IPS-18c (cell line): ENCODE data around the gene SMCHD1.
"Not testable (repeated sequence)": the region's sequence is repeated elsewhere in the genome, so short reads cannot be mapped to it uniquely, and the experiment has no call there.

Source experiments
- H3K4me3 ChIP-seq: 2 replicates; pipeline ENCODE4 v1.7.0; 2013; ENCODE audit warnings: low read depth, mild to moderate bottlenecking, low read length, moderate library complexity; ENCODE audit not compliant: insufficient read depth
- H3K9me3 ChIP-seq: one replicate; pipeline ENCODE4 v1.6.1; 2013; ENCODE audit warnings: mild to moderate bottlenecking, low read length, moderate library complexity; ENCODE audit not compliant: control insufficient read depth, insufficient read depth

SMCHD1 gene

DNA sequence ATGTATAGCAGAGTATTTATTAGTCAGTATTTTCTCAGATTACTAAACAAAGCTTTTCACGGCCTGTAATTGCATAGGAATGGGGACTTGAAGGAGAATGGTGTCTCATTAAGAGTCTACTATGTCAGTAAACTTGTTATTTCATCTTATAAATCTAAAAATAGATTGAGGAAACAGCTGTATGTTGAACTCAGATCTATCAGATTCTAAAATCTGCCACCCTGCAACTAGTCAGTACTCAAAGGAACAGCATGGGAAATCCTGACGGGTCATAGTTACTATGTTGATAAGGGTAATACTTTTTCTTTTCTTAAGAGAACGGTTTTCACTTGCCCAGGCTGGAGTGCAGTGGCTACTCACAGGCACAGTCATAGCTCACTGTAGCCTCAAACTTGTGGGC, 121.1 kb downstream of the SMCHD1 start:
- Histone ChIP-seq H3K9me3 (no peaks in the 10 kb centered on the region), H3K4me3 (no peak overlapping the region)

DNA sequence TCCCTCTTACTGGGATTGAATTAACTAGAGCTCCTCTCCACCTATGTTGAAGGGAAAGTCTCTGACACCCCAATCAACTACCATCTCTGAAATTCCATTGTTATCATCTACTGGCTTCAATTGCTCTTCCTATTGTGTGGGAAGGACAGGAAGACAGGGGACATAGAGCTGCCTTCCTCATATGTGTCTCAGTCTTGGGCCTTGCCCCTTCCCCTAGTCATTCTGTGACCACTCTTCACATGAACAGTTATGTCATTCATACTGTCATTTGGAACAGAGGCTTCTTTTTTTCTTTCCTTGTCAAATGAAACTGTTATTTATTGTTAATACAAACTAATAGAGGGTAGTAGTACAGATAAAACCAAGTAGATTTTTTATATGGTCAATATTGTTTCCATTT, 121.7 kb downstream of the SMCHD1 start:
- no peaks in the 10 kb centered on the region for H3K9me3 ChIP-seq
- H3K4me3 ChIP-seq: no peak overlapping the region

DNA sequence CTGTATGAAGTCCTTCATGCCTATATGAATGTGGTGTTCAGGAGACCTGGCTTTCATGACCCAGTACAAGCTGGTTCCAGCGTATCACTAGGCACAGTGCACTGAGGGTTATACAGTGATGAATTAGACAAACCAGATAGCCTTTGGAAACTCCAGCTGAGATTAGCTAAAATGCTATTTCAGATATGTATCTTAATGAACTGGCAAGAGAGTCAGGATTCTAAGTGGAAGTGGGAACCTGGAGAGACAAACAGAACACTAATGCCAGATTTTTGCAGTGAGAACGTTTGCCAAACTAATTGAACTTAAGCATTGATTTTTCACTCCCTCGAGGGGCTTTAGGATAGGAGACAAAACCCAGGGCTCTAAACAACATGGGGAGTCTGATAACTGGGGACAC, 125.2 kb downstream of the SMCHD1 start:
- H3K9me3 ChIP-seq: no peaks in the 10 kb centered on the region
- H3K4me3 ChIP-seq: no peak overlapping the region

DNA sequence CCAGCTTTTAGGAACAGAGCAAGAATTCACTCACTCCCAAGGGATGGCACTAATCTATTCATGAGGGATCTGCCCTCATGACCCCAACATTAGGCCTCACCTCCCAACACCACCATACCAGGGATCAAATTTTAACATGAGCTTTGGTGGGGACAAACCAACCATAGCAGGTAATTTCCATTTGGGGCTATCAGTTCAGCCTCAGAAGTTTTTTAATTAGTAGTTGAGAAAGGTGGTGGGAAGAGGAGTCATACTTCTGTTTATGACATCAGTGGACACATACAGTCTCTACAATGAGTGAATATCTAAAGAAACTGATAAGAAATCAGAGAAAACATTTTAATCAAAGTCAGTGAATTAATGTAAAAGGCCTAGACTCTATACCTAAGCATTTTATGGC, 131.7 kb downstream of the SMCHD1 start:
- H3K9me3 ChIP-seq: no peaks in the 10 kb centered on the region
- no peak overlapping the region for H3K4me3 ChIP-seq

DNA sequence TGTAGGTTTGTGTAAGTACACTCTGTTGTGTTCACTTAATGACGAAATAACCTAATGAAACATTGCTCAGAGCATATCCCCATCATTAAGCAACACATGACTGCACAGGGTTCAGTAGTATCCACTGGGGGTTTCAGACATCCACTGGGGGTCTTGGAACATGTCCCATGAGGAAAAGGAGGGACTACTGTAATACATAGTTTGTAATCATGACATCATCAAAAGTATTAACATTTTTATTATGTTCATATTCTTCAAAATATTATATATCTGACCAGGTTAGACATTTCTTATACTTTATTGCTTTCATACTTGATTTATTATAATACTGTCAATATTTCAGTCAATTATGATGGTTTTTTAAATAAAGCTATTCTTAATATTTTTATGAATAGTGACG, 136.9 kb downstream of the SMCHD1 start:
- no peak overlapping the region for H3K4me3 ChIP-seq
- H3K9me3 ChIP-seq: no peaks in the 10 kb centered on the region

DNA sequence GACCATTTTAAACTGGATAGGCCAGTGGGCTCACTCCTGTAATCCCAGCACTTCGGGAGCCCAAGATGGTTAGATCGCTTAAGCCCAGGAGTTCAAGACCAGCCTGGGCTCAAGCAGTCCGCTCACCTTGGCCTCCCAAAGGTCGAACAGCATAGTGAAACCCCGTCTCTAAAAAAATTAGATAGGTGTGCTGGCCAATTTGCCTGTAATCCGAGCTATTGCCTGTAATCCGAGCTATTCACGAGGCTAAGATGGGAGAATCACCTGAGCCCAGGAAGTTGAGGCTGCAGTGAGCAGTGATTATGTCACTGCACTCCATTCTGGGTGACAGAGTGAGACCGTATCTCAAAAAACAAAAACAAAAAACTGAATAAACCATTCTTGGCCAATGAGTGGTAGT, 138.6 kb downstream of the SMCHD1 start:
- H3K4me3 ChIP-seq: no peak overlapping the region

DNA sequence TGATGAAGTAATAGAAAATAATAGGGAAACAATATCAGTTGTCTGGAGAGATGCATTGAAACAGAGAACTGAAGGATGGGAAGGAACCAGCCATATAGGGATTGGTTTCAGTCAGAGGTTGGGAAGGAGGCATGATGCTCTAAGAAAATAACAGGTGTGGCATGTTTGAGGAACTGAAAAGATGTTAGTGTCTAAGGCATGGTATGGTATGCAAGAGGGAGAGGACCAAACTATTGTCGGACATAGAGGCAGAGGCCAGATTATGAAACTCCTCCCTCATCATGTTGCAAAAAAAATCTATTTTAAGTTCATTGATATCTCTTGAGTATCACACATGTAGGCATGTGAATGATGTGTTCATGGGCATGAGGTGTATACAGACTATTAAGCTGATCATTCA, 142.4 kb downstream of the SMCHD1 start:
- no peak overlapping the region for H3K4me3 ChIP-seq
- H3K9me3 ChIP-seq: no peaks in the 10 kb centered on the region

More for the DNA sequence above, 138.6 kb downstream of the SMCHD1 start:
- no peaks in the 10 kb centered on the region for H3K9me3 ChIP-seq

DNA sequence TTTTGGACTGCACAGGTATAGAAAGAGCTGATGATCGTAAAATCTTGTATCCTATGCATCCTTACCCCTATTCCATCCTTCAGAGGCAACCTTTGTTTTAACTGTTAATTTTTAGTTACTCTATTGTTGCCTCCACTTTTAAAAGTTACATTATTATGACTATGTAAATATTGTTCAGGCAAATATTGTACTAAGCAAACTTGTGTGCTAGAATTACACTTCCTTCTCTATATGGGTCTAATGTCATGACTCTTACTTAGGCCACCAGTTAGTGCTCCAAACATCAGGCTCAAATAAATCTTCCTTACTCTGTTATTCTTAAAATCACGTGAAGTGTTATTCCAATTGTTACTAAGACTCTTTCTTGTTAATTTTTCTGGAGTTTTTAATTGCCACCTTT, 143.8 kb downstream of the SMCHD1 start:
- H3K9me3 ChIP-seq: no peaks in the 10 kb centered on the region
- no peak overlapping the region for H3K4me3 ChIP-seq

DNA sequence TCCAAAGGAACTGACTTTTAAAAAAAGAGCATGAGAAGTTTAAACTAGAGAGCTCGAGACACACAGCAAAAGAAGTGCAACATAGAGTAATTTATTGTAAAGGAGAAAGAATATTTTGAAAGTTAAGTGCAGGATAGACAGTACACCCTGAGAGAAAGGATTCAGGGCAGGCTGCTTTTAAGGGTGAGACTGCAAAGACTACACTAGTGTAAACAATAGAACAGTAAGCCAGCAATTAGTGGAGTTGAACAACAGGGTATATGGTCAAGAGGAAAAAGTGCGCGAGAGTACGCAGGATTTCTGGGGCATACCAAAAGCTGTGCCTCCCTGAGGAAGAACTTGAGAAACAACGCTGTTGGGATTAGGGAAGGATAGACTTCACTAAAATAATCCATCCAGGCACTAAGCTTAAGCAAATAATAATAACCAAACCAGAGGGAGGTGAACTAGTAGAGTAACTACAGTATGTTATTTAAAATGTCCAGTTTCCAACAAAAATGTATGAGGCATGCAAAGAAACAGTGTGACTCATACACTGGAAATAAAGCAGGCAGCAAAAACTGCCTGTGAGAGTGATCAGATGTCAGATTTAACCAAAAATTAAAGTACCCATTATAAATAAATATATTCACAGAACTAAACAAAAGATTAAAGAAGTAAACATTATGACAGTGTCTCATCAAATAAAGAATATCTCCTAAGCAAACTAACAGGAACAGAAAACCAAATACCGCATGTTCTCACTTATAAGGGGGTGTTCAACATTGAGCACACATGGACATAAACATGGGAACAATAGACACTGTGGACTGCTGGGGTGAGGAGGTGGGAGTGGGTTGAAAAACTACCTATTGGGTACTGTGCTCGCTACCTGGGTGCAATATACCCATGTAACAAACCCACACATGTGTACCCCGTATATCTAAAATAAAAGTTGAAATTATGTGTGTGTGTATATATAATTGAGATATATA, 150.7 kb downstream of the SMCHD1 start:
- Histone ChIP-seq H3K9me3 (no peaks in the 10 kb centered on the region), H3K4me3 (no peak overlapping the region)

DNA sequence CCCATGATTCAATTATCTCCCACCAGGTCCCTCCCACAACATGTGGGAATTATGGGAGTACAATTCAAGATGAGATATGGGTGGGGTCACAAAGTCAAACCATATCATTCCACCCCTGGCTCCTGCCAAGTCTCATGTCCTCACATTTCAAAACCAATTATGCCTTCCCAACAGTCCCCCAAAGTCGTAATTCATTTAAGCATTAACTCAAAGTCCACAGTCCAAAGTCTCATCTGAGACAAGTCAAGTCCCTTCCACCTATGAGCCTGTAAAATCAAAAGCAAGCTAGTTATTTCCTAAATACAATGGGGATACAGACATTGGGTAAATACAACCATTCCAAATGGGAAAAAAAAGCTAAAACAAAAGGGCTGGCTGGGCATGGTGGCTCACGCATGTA, 153.1 kb downstream of the SMCHD1 start:
- H3K4me3 ChIP-seq, H3K9me3 ChIP-seq: not testable (repeated sequence)

DNA sequence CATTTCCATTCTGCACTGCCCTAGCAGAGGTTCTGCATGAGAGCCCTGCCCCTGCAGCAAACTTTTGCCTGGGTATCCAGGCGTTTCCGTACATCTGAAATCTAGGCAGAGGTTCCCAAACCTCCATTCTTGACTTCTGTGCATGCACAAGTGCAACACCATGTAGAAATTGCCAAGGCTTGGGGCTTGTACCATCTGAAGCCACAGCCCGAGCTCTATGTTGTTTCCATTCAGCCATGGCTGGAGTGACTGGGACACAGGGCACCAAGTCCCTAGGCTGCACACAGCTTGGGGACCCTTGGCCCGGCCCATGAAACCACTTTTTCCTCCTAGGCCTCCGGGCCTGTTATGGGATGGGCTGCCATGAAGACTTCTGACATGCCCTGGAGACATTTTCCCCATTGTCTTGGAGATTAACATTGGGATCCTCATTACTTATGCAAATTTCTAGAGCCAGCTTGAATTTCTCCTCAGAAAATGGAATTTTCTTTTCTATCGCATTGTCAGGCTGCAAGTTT, 154.2 kb downstream of the SMCHD1 start:
- not testable (repeated sequence) for H3K9me3 ChIP-seq, H3K4me3 ChIP-seq

DNA sequence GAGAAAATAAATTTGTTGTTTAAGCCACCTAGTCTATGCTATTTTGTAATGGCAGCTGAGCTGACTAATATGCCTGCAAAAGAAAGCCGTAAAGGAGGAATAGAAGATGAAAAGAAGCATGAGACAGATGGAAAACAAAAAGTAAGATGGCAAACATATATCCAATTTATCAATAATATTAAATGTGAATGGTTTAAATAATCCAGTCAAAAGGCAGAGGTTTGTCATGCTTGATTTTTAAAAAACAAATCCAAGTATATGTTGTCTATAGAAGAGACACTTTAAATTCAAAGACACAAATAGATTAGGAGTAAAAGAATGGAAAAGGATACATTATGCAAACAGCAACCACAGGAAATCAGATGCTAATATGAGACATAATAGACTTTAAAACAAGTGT, 155.9 kb downstream of the SMCHD1 start:
- Histone ChIP-seq H3K4me3 (no peak overlapping the region), H3K9me3 (no peaks in the 10 kb centered on the region)

DNA sequence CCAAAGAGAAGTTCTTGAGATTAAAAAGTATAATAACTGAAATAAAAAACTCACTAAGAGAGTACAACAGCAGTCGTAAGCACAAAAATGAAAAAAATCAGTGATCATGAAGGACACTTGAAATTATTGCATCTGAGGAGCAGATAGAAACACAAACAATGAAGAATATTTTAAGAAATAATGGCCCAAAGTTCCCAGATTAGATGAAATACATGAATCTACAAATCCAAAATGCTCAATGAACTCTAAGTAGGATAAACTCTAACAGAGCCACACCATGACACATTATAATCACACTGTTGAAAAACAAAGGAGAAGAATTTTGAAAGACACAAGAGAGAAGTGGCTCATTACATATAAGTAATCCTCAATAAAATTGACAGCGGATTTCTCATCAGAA, 159.4 kb downstream of the SMCHD1 start:
- Histone ChIP-seq H3K9me3 (no peaks in the 10 kb centered on the region), H3K4me3 (no peak overlapping the region)

DNA sequence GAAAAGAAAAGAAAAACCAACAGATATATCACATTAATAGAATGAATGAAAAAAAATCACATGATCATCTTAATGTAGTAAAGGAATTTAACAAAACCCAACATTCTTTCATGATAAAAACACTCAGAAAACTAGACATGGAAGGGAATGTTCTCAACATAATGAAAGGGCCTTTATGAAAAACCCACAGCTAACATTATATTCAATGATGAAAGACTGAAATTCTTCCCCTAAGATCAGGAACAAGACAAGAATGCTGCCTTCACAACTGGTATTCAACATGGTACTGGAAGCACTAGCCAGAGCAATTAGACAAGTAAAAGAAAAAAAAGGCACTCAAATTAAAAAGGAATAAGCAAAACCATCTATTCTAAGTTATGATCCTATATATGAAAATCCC, 162.8 kb downstream of the SMCHD1 start:
- Histone ChIP-seq H3K4me3 (no peak overlapping the region), H3K9me3 (no peaks in the 10 kb centered on the region)

DNA sequence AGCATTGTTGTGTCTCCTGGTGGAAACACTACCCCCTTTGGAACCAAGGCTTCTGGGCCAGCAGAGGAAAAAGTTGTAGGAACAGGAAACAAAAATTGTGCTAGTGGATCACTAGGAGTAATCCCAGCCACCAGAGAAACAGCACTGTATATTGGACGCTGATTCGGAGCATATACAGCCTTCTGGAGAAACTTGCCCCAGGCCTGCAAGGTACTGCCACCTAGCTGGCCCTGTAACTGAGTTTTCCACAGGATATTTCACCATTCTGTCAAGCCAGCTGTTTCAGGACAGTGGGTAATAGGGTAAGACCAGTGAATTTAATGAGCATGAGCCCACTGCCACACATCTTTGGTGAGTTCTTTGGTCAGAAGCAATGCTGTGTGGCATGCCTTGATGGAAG, 166.2 kb downstream of the SMCHD1 start:
- no peak overlapping the region for H3K4me3 ChIP-seq

DNA sequence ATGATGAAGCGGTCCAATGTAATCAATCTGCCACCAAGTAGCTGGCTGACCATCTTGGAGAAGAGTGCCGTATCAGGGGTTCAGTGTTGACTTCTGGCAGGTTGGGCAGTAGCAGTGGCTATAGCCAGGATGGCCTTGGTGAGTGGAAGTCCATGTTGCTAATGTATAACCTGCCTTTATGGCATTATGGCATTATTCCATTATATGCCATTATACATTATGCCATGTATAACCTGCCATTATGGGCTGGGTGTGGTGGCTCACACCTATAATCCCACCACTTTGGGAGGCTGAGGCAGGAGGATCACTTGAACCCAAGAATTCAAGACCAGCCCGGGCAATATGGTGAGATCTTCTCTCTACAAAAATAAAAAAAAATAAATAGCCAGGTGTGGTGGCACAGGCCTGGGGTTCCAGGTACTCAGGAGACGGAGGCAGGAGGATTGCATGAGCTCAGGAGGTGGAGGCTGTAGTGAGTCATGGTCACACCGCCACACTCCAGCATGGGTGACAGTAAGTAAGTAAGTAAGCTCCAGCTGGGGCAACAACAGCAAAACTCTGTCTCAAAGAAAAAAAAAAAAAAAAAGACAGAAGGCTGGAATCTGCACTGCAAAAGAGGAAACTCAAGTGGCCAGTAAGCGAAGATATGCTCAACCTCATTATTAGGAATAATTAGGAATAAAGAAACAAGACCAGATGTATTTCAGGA, 166.8 kb downstream of the SMCHD1 start:
- H3K9me3 ChIP-seq: peaks cover 3% of the 10 kb centered on the region

More for the DNA sequence above, 166.2 kb downstream of the SMCHD1 start:
- peaks cover 3% of the 10 kb centered on the region for H3K9me3 ChIP-seq

DNA sequence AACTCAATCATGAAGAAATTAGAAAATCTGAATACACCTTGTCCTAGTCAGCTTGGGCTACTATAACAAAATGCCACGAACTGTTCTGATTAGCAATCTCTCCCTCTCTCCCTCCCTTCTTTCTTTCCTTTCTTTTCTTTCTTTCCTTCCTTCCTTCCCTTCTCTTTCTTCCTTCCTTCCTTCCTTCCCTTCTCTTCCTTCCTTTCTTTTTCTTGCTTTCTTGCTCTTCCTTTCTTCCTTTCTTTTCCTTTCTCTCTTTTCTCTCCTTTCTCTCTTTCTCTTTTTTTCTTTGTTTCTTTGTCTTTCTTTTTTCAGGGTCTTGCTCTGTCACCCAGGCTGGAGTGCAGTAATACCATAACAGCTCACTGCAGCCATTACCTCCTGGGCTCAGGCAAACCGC, 167.7 kb downstream of the SMCHD1 start:
- peaks cover 3% of the 10 kb centered on the region for H3K9me3 ChIP-seq
- H3K4me3 ChIP-seq: no peak overlapping the region

More for the DNA sequence above, 166.8 kb downstream of the SMCHD1 start:
- no peak overlapping the region for H3K4me3 ChIP-seq

DNA sequence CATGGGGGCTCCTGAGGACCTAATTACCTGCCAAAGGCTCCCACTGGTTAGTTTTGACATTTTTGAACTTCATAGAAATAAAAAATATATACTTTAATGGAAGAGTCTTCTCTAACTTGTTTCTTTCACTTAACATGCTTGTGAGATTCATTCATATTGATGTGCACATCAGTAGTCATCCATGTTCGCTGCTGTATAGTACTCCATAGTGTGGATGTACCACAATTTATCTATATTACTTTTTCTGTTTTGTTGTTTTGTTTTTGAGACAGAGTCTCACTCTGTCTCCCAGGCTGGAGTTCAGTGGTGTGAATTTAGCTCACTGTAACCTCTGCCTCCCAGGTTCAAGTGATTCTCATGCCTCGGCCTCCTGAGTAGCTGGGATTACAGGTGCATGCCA, 168.4 kb downstream of the SMCHD1 start:
- H3K4me3 ChIP-seq: no peak overlapping the region
- peaks cover 3% of the 10 kb centered on the region for H3K9me3 ChIP-seq
